IMR-90 (cell line): ENCODE measurements around the gene TUBGCP3. TPM values are rescaled to one million over a fixed set of nuclear protein-coding genes. Genes with fewer than 3 reads are reported as not detected.

Source experiments
- ATAC-seq: fragments of 200-7000 bp; cut with Tn5 transposase; 2 replicates; pipeline ENCODE4 v1.9.1; 2020; ENCODE audit warnings: low read depth, mild to moderate bottlenecking, moderate library complexity
- BruUV-seq: library from RNA; stranded (reverse); fragments of 400-500 nt; replicated peaks from 2 replicates; lab custom pipeline; 2021; lab: Mats Ljungman, UMichigan
- CTCF ChIA-PET: fragments of 300-600 bp; formaldehyde crosslinking; extraction: SDS; loops from one replicate; lab custom pipeline; 2021; ENCODE audit warnings: antibody characterized with exemption; lab: Yijun Ruan, JAX
- POLR2A ChIA-PET: fragments of 300-600 bp; sonication (Branson Sonifier 250); formaldehyde crosslinking; loops from one replicate; lab custom pipeline; 2022; ENCODE audit warnings: antibody characterized with exemption; ENCODE audit not compliant: unreplicated experiment; lab: Charles Lee
- DNase-seq: peaks from one replicate; pipeline ENCODE4 v3.0.0; 2013
- H2AFZ ChIP-seq: replicated peaks from 2 replicates; pipeline ENCODE3; 2013; ENCODE audit warnings: low read length, mild to moderate bottlenecking; ENCODE audit not compliant: poor library complexity
- H2AK5ac ChIP-seq: 2 replicates; pipeline ENCODE4 v1.6.1; 2013; ENCODE audit warnings: low read depth, low read length, inconsistent platforms
- H2AK9ac ChIP-seq: replicated peaks from 2 replicates; pipeline ENCODE3; 2013; ENCODE audit warnings: mild to moderate bottlenecking, low read depth, low read length, moderate library complexity; ENCODE audit not compliant: poor library complexity
- H2BK120ac ChIP-seq: 2 replicates; pipeline ENCODE4 v1.6.1; 2013; ENCODE audit warnings: low read depth, low read length, inconsistent platforms
- H2BK15ac ChIP-seq: 3 replicates; pipeline ENCODE4 v1.6.1; 2013; ENCODE audit warnings: low read depth, low read length, inconsistent platforms
- H2BK20ac ChIP-seq: 2 replicates; pipeline ENCODE4 v1.6.1; 2013; ENCODE audit warnings: low read depth, mild to moderate bottlenecking, inconsistent platforms, low read length, moderate library complexity
- H2BK5ac ChIP-seq: 2 replicates; pipeline ENCODE4 v1.6.1; 2013; ENCODE audit warnings: mild to moderate bottlenecking, low read depth, low read length, inconsistent platforms; ENCODE audit not compliant: poor library complexity, severe bottlenecking
- H3K14ac ChIP-seq: replicated peaks from 2 replicates; pipeline ENCODE4 v1.6.1; 2013; ENCODE audit warnings: low read depth, low read length, inconsistent platforms
- H3K18ac ChIP-seq: 2 replicates; pipeline ENCODE4 v1.6.1; 2013; ENCODE audit warnings: low read depth, low read length, control low read depth
- H3K23ac ChIP-seq: 2 replicates; pipeline ENCODE4 v1.6.1; 2013; ENCODE audit warnings: low read depth, low read length, inconsistent platforms
- H3K27ac ChIP-seq: 2 replicates; pipeline ENCODE4 v1.5.1; 2013; ENCODE audit warnings: mild to moderate bottlenecking, control low read depth, low read length; ENCODE audit not compliant: insufficient read depth
- H3K27me3 ChIP-seq: 2 replicates; pipeline ENCODE4 v1.6.1; 2013; ENCODE audit warnings: low read length; ENCODE audit not compliant: control insufficient read depth, insufficient read depth
- H3K36me3 ChIP-seq: 2 replicates; pipeline ENCODE4 v1.6.1; 2013; ENCODE audit warnings: low read length, mixed read lengths; ENCODE audit not compliant: control insufficient read depth, insufficient read depth
- H3K4ac ChIP-seq: 2 replicates; pipeline ENCODE4 v1.6.1; 2013; ENCODE audit warnings: low read depth, low read length, inconsistent platforms
- H3K4me1 ChIP-seq: 2 replicates; pipeline ENCODE4 v1.6.1; 2013; ENCODE audit warnings: low read length, mixed read lengths; ENCODE audit not compliant: control insufficient read depth, insufficient read depth
- H3K4me2 ChIP-seq: 2 replicates; pipeline ENCODE4 v1.6.1; 2013; ENCODE audit warnings: low read depth, mild to moderate bottlenecking, control low read depth, low read length, moderate library complexity
- H3K4me3 ChIP-seq: 2 replicates; pipeline ENCODE4 v1.5.1; 2013; ENCODE audit warnings: low read depth, mild to moderate bottlenecking, control low read depth, low read length, moderate library complexity; ENCODE audit not compliant: insufficient read depth
- H3K56ac ChIP-seq: 2 replicates; pipeline ENCODE4 v1.6.1; 2013; ENCODE audit warnings: low read length, inconsistent platforms; ENCODE audit not compliant: insufficient read depth; ENCODE audit errors: extremely low read depth
- H3K79me1 ChIP-seq, 2 experiments: 2 replicates each; pipeline ENCODE4 v1.6.1; 2013; ENCODE audit warnings: low read length in 2 of 2, inconsistent platforms in 1 of 2, low read depth in 1 of 2
- H3K9ac ChIP-seq: 2 replicates; pipeline ENCODE4 v1.6.1; 2013; ENCODE audit warnings: low read depth, low read length, control low read depth
- H3K9me1 ChIP-seq: 2 replicates; pipeline ENCODE4 v1.6.1; 2013; ENCODE audit warnings: low read length, inconsistent platforms; ENCODE audit not compliant: insufficient read depth
- H3K9me3 ChIP-seq: 2 replicates; pipeline ENCODE4 v1.6.1; 2013; ENCODE audit warnings: low read length; ENCODE audit not compliant: control insufficient read depth, insufficient read depth
- H4K20me1 ChIP-seq: 2 replicates; pipeline ENCODE4 v1.6.1; 2013; ENCODE audit warnings: low read length, inconsistent platforms; ENCODE audit not compliant: insufficient read depth
- H4K5ac ChIP-seq: 2 replicates; pipeline ENCODE4 v1.6.1; 2013; ENCODE audit warnings: mild to moderate bottlenecking, low read depth, low read length, control low read depth
- H4K8ac ChIP-seq, 2 experiments: 2 replicates each; pipeline ENCODE4 v1.6.1; 2013; ENCODE audit warnings: low read depth in 2 of 2, low read length in 2 of 2, control low read depth in 1 of 2, inconsistent platforms in 1 of 2
- H4K91ac ChIP-seq: 2 replicates; pipeline ENCODE4 v1.6.1; 2013; ENCODE audit warnings: low read depth, low read length, inconsistent platforms; ENCODE audit not compliant: insufficient read depth
- CTCF ChIP-seq: conservative IDR thresholded peaks from 2 replicates; pipeline ENCODE4 v1.5.1; 2012; ENCODE audit warnings: mild to moderate bottlenecking, low read depth, low read length, improper control_type of control experiment
- MAFK ChIP-seq: IDR thresholded peaks from 2 replicates; pipeline ENCODE4 v1.6.1; 2012; ENCODE audit warnings: low read depth, low read length, improper control_type of control experiment
- USF2 ChIP-seq: fragments of 150-350 bp; IDR thresholded peaks from 2 replicates; pipeline ENCODE4 v1.6.1; 2017; ENCODE audit warnings: mild to moderate bottlenecking, antibody characterized with exemption, low read length, low read depth
- WGBS, 2 experiments: methylation state at CpG; one replicate each; pipeline versions ENCODE4 v1.1.5 to v1.1.7; 2013; ENCODE audit warnings: missing lambda C conversion rate in 2 of 2; ENCODE audit not compliant: insufficient read length in 1 of 2; ENCODE audit errors: extremely low coverage in 2 of 2; 5-methylcytosine and 5-hydroxymethylcytosine counted together
- dilution Hi-C: fragments of 300-500 bp; cut with HindIII; formaldehyde crosslinking; loops from one replicate; pipeline ENCODE4 v1.14.3; 2018; ENCODE audit warnings: low sequenced_read_pairs; ENCODE audit not compliant: unreplicated experiment
- in situ Hi-C: fragments of 300-500 bp; cut with MboI; formaldehyde crosslinking; loops from 3 replicates; pipeline ENCODE4 v1.14.3; 2019; ENCODE audit warnings: low sequenced_read_pairs, inconsistent platforms, mixed read lengths
- intact Hi-C: fragments of 100-400 bp; cut with micrococcal nuclease; formaldehyde crosslinking; loops from 2 replicates; pipeline ENCODE4 v1.10.0; 2022
- polyA plus RNA-seq, 3 experiments: library from polyadenylated mRNA; depleted of rRNA; stranded (reverse); fragments of >200 nt; gene quantifications; 2 replicates each; pipeline ENCODE4 v1.2.3, GENCODE V29; 2012; ENCODE audit warnings: low replicate concordance in 1 of 3
- total RNA-seq: library from RNA; depleted of rRNA; stranded (reverse); fragments of >200 nt; gene quantifications from 2 replicates; pipeline ENCODE4 v1.2.3, GENCODE V29; 2012

TUBGCP3 gene
- total and polyA plus RNA-seq, 2 of the 4 experiments (the other 2 are of a cell fraction), result 16.0 to 17.8 TPM

- H3K9ac ChIP-seq, result no peak overlapping the region
- H2BK120ac ChIP-seq, result no peak overlapping the region
- intact Hi-C loops (no loop called here), dilution Hi-C loops (no loop called here), in situ Hi-C loops (no loop called here)
- 94% methylated on average over 13 of the region's 18 CpGs; no CpG with 5 or more reads in 1 of the 2 experiments for WGBS, 2 experiments
- H3K4me3 ChIP-seq, result no peak overlapping the region
- no peak overlapping the region for H4K91ac ChIP-seq
- peaks cover 18% of the 10 kb centered on the region for H3K9me1 ChIP-seq
- BruUV-seq, result no TSS peak
- peaks cover 13% of the 10 kb centered on the region for H4K20me1 ChIP-seq
- ATAC-seq, result no peak
- H2BK15ac ChIP-seq, result no peak overlapping the region
- H3K56ac ChIP-seq, result no peak overlapping the region
- H3K23ac ChIP-seq, result no peak overlapping the region
- no peak overlapping the region for H3K14ac ChIP-seq
- H3K4me2 ChIP-seq, result no peak overlapping the region
- no peak overlapping the region for H4K5ac ChIP-seq
- H2AFZ ChIP-seq, result no peak overlapping the region
- no peaks in the 10 kb centered on the region for H3K27me3 ChIP-seq
- H3K18ac ChIP-seq, result no peak overlapping the region
- peaks cover 32 to 53% of the 10 kb centered on the region in 2 experiments for H3K79me1 ChIP-seq
- no peak overlapping the region for H3K4ac ChIP-seq
- no peak overlapping the region for H2AK9ac ChIP-seq
- H3K36me3 ChIP-seq, result peaks cover 23% of the 10 kb centered on the region
- no peaks in the 10 kb centered on the region for H3K9me3 ChIP-seq
- H2BK20ac ChIP-seq, result no peak overlapping the region
- H4K8ac ChIP-seq, result no peak overlapping the region
- TF ChIP-seq USF2 (no peak), CTCF (no peak), MAFK (no peak)
- no peak for DNase-seq
- H2AK5ac ChIP-seq, result 0 out of 2 replicates have a peak overlapping the region, but pooled peaks have one; percentile 2
- ChIA-PET CTCF (no interaction called here), POLR2A (no interaction called here)
- no peak overlapping the region for H2BK5ac ChIP-seq
- H3K27ac ChIP-seq, result no peak overlapping the region
- H3K4me1 ChIP-seq, result peaks cover 7% of the 10 kb centered on the region
These were observed 25.1 kb downstream of the TUBGCP3 start for GRCh38 chr13:112562786-112563383.
